HepG2 (cell line): Measurements from ENCODE around the gene MBLAC1. TPM values are rescaled to one million over a fixed set of nuclear protein-coding genes. Genes with fewer than 3 reads are reported as not detected.

ENCODE experiments used
- MIER2 ChIP-seq: IDR thresholded peaks from 2 replicates; pipeline ENCODE4 v1.6.1; 2016; ENCODE audit warnings: missing biosample characterization, missing genetic modification reagents
- MTA3 ChIP-seq: sonication (generic); formaldehyde crosslinking; IDR thresholded peaks from 2 replicates; pipeline ENCODE4 v1.4.0; 2020; ENCODE audit warnings: missing genetic modification reagents
- SATB2 ChIP-seq: sonication (generic); formaldehyde crosslinking; IDR thresholded peaks from 2 replicates; pipeline ENCODE4 v1.5.0; 2020; ENCODE audit warnings: missing genetic modification reagents
- SRY ChIP-seq: sonication (generic); formaldehyde crosslinking; IDR thresholded peaks from 2 replicates; pipeline ENCODE4 v1.8.0; 2022; ENCODE audit warnings: mild to moderate bottlenecking, missing genetic modification reagents
- TCF12 ChIP-seq, 2 experiments: fragments of 450-650 bp in 1 of 2; sonication (generic) in 1 of 2; formaldehyde crosslinking in 1 of 2; IDR thresholded peaks; 2 replicates each; pipeline versions ENCODE4 v1.6.1 to v1.8.0; 2017 to 2022; ENCODE audit warnings: antibody characterized with exemption in 1 of 2, mild to moderate bottlenecking in 1 of 2, missing genetic modification reagents in 1 of 2, moderate library complexity in 1 of 2
- TEAD2 ChIP-seq: sonication (generic); formaldehyde crosslinking; IDR thresholded peaks from 2 replicates; pipeline ENCODE4 v1.9.0; 2021; ENCODE audit warnings: missing genetic modification reagents
- ZNF552 ChIP-seq: sonication (generic); formaldehyde crosslinking; IDR thresholded peaks from 2 replicates; pipeline ENCODE4 v1.9.0; 2022; ENCODE audit warnings: missing genetic modification reagents, mild to moderate bottlenecking, borderline replicate concordance
- polyA plus RNA-seq, 8 experiments: library from polyadenylated mRNA; depleted of rRNA in 3 of 8; stranded (reverse) in 7 of 8; unstranded in 1 of 8; fragments of >200 nt; fragmentation: Illumina TruSeq in 4 of 8; extraction: Trizol in 4 of 8; gene quantifications; 2 replicates each; pipeline versions ENCODE4 v1.2.1 to v1.2.3, GENCODE V29; 2011 to 2016; ENCODE audit warnings: low read depth in 4 of 8, missing spikeins in 1 of 8, mixed read lengths in 1 of 8; ENCODE audit not compliant: insufficient read depth in 1 of 8
- total RNA-seq, 5 experiments: library from RNA; depleted of rRNA; stranded (reverse); fragments of >200 nt; fragmentation: Illumina TruSeq; extraction: Trizol; gene quantifications; 2 replicates each; pipeline ENCODE4 v1.2.3, GENCODE V29; 2016; ENCODE audit warnings: low read depth in 1 of 5
- TF ChIP-seq, protein P1 (sequence below): sonication (generic); formaldehyde crosslinking; conservative IDR thresholded peaks from 2 replicates; pipeline ENCODE4 v1.4.0; 2020; ENCODE audit warnings: mild to moderate bottlenecking, missing genetic modification reagents, moderate library complexity
- TF ChIP-seq, protein P2 (sequence below): sonication (generic); formaldehyde crosslinking; IDR thresholded peaks from 2 replicates; pipeline ENCODE4 v1.8.1; 2022; ENCODE audit warnings: mild to moderate bottlenecking, missing genetic modification reagents
- TF ChIP-seq, protein P3 (sequence below): sonication (generic); formaldehyde crosslinking; IDR thresholded peaks from 2 replicates; pipeline ENCODE4 v1.4.0; 2020; ENCODE audit warnings: mild to moderate bottlenecking, missing genetic modification reagents
- TF ChIP-seq, protein P4 (sequence below): sonication (generic); formaldehyde crosslinking; IDR thresholded peaks from 2 replicates; pipeline ENCODE4 v1.5.0; 2020; ENCODE audit warnings: mild to moderate bottlenecking, missing genetic modification reagents
- TF ChIP-seq, protein P5 (sequence below): sonication (generic); formaldehyde crosslinking; IDR thresholded peaks from 2 replicates; pipeline ENCODE4 v1.8.1; 2022; ENCODE audit warnings: low read depth, mild to moderate bottlenecking, missing genetic modification reagents
- TF ChIP-seq, protein P6 (sequence below): sonication (generic); formaldehyde crosslinking; IDR thresholded peaks from 2 replicates; pipeline ENCODE4 v1.4.0; 2020; ENCODE audit warnings: missing genetic modification reagents, borderline replicate concordance

Gene MBLAC1
- total and polyA plus RNA-seq, 2 of the 13 experiments (the other 11 are each of a cell fraction or from before 2014, with no cell fraction given) = 0.79 to 2.1 TPM

DNA sequence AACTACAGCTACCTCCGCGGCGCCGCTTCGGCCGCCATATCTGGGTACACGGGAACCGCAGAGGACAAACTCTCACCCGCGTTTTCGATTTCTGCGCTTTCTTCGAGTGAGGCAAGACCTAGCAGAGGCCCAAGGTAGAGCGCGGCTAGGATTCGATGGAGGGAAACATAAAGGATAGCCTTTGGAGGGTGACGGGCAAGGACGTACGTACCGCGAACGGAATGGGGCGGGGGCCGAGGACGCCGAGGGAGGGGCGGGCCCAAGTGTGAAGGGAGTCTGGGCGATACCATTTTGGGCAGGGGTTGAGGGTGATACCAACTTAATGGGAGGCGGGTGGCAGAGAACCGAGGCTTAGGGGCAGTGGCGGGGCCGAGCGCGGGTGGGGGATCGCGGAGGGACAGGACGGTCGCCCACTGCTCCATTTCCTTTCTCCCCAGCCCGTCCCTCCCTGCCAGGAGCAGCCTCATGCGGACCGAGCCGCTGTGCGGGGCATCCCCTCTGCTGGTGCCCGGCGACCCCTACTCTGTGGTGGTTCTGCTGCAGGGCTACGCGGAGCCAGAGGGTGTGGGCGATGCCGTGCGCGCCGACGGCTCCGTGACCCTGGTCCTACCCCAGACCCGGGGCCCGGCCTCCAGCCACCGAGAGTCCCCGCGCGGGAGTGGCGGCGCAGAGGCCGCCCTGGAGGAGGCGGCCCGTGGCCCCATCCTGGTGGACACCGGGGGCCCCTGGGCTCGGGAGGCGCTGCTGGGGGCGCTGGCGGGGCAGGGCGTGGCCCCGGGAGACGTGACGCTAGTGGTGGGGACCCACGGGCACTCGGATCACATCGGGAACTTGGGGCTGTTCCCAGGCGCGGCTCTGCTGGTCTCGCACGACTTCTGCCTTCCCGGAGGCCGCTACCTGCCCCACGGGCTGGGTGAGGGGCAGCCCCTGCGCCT, at the start of gene MBLAC1 (continued):
- TF ChIP-seq TCF12 (IDR thresholded peaks at IDR 0.05) (no peak), TCF12 (CRISPR knock-in tag; IDR thresholded peaks at IDR 0.05) (0 out of 2 replicates have a peak, but pooled peaks have one; percentile 30), TEAD2 (CRISPR knock-in tag) (0 out of 2 replicates have a peak, but pooled peaks have one; percentile 9), MIER2 (CRISPR knock-in tag) (no peak), MTA3 (CRISPR knock-in tag) (no peak), SRY (no peak; the same call in 1 of the 2 replicates), SATB2 (CRISPR knock-in tag) (0 out of 2 replicates have a peak, but pooled peaks have one; percentile 41), ZNF552 (no peak)
- TF ChIP-seq, protein P1, sequence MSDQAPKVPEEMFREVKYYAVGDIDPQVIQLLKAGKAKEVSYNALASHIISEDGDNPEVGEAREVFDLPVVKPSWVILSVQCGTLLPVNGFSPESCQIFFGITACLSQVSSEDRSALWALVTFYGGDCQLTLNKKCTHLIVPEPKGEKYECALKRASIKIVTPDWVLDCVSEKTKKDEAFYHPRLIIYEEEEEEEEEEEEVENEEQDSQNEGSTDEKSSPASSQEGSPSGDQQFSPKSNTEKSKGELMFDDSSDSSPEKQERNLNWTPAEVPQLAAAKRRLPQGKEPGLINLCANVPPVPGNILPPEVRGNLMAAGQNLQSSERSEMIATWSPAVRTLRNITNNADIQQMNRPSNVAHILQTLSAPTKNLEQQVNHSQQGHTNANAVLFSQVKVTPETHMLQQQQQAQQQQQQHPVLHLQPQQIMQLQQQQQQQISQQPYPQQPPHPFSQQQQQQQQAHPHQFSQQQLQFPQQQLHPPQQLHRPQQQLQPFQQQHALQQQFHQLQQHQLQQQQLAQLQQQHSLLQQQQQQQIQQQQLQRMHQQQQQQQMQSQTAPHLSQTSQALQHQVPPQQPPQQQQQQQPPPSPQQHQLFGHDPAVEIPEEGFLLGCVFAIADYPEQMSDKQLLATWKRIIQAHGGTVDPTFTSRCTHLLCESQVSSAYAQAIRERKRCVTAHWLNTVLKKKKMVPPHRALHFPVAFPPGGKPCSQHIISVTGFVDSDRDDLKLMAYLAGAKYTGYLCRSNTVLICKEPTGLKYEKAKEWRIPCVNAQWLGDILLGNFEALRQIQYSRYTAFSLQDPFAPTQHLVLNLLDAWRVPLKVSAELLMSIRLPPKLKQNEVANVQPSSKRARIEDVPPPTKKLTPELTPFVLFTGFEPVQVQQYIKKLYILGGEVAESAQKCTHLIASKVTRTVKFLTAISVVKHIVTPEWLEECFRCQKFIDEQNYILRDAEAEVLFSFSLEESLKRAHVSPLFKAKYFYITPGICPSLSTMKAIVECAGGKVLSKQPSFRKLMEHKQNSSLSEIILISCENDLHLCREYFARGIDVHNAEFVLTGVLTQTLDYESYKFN = peak; percentile 9; the same call in 1 of the 2 replicates
- TF ChIP-seq, protein P2, sequence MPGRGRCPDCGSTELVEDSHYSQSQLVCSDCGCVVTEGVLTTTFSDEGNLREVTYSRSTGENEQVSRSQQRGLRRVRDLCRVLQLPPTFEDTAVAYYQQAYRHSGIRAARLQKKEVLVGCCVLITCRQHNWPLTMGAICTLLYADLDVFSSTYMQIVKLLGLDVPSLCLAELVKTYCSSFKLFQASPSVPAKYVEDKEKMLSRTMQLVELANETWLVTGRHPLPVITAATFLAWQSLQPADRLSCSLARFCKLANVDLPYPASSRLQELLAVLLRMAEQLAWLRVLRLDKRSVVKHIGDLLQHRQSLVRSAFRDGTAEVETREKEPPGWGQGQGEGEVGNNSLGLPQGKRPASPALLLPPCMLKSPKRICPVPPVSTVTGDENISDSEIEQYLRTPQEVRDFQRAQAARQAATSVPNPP = no peak
- TF ChIP-seq, protein P3, sequence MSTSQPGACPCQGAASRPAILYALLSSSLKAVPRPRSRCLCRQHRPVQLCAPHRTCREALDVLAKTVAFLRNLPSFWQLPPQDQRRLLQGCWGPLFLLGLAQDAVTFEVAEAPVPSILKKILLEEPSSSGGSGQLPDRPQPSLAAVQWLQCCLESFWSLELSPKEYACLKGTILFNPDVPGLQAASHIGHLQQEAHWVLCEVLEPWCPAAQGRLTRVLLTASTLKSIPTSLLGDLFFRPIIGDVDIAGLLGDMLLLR (CRISPR knock-in tag) = no peak
- TF ChIP-seq, protein P4, sequence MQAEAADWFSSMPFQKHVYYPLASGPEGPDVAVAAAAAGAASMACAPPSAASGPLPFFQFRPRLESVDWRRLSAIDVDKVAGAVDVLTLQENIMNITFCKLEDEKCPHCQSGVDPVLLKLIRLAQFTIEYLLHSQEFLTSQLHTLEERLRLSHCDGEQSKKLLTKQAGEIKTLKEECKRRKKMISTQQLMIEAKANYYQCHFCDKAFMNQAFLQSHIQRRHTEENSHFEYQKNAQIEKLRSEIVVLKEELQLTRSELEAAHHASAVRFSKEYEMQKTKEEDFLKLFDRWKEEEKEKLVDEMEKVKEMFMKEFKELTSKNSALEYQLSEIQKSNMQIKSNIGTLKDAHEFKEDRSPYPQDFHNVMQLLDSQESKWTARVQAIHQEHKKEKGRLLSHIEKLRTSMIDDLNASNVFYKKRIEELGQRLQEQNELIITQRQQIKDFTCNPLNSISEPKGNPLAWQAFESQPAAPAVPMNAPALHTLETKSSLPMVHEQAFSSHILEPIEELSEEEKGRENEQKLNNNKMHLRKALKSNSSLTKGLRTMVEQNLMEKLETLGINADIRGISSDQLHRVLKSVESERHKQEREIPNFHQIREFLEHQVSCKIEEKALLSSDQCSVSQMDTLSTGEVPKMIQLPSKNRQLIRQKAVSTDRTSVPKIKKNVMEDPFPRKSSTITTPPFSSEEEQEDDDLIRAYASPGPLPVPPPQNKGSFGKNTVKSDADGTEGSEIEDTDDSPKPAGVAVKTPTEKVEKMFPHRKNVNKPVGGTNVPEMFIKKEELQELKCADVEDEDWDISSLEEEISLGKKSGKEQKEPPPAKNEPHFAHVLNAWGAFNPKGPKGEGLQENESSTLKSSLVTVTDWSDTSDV (CRISPR knock-in tag) = no peak
- TF ChIP-seq, protein P5, sequence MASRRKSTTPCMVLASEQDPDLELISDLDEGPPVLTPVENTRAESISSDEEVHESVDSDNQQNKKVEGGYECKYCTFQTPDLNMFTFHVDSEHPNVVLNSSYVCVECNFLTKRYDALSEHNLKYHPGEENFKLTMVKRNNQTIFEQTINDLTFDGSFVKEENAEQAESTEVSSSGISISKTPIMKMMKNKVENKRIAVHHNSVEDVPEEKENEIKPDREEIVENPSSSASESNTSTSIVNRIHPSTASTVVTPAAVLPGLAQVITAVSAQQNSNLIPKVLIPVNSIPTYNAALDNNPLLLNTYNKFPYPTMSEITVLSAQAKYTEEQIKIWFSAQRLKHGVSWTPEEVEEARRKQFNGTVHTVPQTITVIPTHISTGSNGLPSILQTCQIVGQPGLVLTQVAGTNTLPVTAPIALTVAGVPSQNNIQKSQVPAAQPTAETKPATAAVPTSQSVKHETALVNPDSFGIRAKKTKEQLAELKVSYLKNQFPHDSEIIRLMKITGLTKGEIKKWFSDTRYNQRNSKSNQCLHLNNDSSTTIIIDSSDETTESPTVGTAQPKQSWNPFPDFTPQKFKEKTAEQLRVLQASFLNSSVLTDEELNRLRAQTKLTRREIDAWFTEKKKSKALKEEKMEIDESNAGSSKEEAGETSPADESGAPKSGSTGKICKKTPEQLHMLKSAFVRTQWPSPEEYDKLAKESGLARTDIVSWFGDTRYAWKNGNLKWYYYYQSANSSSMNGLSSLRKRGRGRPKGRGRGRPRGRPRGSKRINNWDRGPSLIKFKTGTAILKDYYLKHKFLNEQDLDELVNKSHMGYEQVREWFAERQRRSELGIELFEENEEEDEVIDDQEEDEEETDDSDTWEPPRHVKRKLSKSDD (CRISPR knock-in tag) = no peak
- TF ChIP-seq, protein P6, sequence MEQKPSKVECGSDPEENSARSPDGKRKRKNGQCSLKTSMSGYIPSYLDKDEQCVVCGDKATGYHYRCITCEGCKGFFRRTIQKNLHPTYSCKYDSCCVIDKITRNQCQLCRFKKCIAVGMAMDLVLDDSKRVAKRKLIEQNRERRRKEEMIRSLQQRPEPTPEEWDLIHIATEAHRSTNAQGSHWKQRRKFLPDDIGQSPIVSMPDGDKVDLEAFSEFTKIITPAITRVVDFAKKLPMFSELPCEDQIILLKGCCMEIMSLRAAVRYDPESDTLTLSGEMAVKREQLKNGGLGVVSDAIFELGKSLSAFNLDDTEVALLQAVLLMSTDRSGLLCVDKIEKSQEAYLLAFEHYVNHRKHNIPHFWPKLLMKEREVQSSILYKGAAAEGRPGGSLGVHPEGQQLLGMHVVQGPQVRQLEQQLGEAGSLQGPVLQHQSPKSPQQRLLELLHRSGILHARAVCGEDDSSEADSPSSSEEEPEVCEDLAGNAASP (CRISPR knock-in tag) = no peak
